HG03025 (cell line): ENCODE results near the gene BNIP5.

Experiments used
- ATAC-seq: cut with Tn5 transposase; IDR thresholded peaks from one replicate; pipeline ENCODE4 v1.9.1; 2021; ENCODE audit warnings: mild to moderate bottlenecking, moderate library complexity; ENCODE audit not compliant: unreplicated experiment, low FRiP score

The BNIP5 gene

DNA sequence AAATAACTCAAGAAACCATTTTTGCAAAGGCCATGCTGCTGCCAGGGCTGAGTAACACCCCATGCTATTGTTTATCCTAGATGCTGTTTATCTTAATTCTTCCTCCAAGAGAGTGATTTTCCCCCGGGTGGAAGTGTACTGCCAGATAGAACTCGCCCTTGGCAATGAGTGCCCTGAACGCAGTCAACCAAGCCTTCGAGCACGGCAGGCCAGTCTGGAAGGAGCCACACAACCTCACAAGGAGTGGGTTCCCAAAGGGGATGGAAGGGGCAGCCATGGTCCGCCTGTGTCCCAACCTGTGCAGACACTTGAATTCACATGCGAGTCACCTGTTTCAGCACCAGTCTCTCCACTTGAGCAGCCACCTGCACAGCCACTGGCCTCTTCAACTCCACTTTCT is 34.9 kb downstream of the BNIP5 start:
- no peak for ATAC-seq

DNA sequence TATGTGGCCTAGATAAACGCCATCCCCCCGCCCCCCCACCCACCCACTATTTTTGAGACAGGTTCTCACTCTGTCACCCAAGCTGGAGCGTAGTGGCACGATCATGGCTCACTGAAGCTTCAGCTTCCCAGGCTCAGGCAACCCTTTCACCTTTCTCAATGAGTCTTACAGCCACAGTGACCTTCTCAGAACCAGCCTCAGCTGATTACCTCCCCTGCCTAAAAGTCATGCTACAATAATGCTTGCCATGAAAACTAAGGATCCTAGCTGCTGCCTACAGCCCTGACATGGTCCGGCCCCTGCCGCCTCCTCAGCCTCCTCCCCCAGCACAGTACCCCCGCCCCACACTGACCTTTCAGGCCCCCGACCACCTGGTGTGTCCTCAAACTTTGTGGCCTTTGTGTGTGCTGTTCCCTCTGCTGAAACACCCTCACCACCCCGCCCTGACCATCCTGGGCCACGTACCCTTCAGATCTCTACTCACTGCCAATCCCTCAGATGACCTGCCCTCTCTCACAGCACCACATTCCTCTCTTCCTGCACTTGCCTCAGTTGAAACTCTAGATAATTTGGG is 35.5 kb downstream of the BNIP5 start:
- no peak for ATAC-seq

GRCh38 chr6:36298027-36298426 is 38.7 kb downstream of the BNIP5 start:
- ATAC-seq = no peak

DNA sequence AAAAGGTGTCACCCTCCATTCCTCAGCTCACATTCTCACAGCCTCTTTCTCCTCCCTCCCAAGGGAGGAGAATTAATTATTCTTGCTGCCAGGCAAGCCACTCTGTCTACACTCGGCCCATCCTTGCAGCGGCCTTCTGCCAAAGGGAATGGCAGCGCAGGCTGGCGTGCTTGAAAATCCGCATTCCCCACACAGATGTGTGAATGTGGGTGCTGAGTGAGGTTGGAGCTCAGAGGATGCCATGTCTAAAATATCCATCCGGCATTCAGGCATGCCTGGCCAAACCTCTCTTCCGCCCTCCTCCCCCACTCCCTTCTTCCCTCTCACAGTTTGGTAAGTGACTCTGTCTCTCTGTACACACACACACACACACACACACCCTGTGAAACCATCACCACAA is 39.2 kb downstream of the BNIP5 start:
- ATAC-seq = no peak

DNA sequence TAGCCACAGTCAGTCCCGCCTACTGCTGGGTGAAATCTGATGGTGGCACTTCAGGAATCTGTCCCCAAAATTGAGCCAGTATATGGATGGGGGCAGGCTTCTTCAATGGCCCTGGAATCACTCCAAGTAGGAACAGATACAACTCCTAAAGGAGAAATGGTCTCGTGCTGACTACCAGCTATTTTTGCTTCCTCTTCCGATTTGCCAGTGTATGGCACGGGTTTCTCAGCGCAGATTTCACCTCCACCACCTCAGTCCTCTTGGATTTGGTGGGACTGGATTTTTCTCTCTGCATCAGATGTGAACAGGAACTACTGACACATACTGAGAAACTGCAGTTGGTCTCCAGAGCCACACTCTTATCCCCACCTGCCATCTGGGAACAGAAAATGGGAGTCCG is 39.6 kb downstream of the BNIP5 start:
- ATAC-seq = no peak

- ATAC-seq = no peak
Observed at GRCh38 chr6:36296240-36296639, 40.4 kb downstream of the BNIP5 start.

DNA sequence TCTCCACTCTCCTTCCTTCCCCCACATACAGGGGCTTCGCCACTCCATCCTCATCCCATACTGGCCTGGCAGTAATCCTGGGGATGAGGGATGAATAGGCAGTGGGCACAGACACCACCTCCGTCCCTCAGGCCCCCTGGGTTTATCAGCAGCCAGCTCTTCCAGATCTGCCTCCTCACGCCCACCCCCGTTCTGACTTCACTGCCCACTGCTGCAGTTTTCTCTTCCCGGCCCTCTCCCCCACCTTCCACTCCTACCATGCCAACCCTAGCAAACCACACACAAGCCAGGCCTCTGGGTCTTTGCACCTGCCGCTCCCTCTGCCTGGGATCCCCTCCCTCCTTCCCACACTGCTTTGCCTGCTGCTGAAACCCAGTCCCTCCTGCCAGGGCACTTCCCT is 44.5 kb downstream of the BNIP5 start:
- ATAC-seq = no peak

DNA sequence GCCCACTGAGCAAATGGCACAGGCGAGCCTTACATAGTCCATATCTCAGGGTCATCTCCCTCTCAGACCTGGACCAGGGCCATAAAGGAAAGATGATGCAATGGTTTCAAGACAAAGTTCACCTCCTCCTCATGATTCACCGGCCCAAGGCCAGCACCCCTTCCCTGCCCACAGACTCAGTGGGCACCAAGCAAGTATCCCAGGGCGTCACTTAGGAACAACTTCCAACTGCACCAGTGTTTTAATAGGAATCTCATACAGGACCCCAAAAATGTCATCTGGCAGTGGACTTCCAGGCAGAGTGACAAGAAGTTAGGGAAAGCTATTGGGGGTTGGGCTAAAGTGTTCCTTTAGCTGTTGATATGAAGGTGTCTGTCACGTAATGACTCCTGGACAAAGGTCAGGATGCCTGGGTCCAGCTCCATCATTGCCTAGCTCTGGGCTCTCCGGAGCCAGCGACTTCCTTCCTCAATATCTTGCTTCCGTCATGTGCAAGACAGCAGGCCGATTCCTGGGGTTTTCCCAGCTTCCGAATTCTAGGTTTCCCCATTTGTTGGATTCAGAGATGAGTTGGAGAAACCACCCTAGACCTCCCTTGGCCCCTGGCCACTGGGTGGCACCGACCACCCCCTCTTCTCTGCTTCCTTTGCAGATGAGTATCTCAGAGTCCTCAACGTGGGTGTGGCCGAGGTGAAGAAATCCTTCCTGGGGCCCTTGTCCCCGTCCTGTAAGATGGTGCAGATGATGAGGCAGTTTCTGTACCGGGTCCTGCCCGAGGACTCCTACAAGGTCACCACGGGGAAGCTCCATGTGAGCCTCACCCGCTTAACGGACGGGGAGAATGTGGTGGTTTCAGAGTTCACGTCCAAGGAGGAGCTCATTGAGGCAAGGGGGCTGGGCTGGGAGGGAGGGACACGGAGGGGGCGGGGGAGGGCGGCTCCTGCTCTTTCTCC is 45.7 kb downstream of the BNIP5 start:
- no peak for ATAC-seq

GRCh38 chr6:36289281-36289878 is 47.3 kb downstream of the BNIP5 start:
- no peak for ATAC-seq

DNA sequence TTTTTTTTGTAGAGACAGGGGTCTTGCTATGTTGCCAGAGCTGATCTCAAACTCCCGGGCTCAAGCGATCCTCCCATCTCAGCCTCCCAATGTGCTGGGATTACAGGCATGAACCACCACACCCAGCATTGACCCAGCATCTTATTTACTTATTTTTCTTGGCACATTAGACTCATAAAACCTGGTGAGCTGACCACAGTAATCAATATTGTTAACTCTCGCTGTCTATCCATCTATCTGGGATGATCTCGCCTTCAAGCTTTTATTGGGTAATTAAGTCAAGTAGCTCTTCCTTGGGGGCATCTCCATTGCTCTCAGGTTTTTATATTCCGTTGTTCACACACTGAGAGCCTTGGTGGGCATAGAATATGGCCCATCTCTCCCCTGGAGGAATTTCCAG is 49.8 kb downstream of the BNIP5 start:
- no peak for ATAC-seq

DNA sequence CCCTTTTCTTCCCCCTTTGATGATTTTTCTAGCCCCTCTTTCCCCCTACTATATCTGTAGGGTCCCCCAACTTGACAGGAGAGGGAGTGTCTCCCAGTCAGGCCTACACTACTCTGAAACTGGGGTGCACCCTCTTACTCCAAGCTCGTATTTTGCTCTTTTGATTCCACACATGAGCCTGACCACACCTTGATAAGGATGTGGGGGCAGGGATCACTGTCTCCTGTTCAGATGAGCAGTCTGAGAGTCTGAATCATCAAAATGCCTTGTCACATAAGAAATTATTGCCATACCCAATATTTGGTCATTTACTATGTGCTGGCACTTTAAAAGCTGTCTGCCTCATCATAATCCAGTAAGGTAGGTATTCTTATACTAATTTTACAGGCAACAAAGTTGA is 50.9 kb downstream of the BNIP5 start:
- ATAC-seq = no peak

GRCh38 chr6:36285187-36285671 is 51.5 kb downstream of the BNIP5 start:
- no peak for ATAC-seq

- no peak for ATAC-seq
Observed at GRCh38 chr6:36284359-36284758, 52.3 kb downstream of the BNIP5 start.

- no peak for ATAC-seq
Observed at GRCh38 chr6:36283608-36284007, 53.1 kb downstream of the BNIP5 start.

DNA sequence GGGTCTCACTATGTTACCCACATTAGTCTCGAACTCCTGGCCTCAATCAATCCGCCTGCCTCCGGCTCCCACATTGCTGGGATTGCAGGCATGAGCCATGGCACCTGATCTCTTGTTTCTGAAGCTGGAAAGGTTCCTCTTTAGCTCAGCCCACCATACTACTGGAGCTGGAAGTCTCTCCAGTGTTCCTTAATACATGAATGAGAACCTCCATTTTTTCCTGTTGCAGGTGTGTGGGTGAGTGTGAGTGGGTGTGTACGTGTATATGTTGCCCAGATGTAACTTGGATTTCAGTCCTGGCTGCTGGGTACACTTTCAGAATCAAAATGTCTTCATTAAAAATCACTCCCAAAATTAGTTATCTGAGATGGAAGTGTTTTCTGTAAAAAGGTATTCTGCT is 55.7 kb downstream of the BNIP5 start:
- no peak for ATAC-seq

GRCh38 chr6:36280467-36280866 is 56.2 kb downstream of the BNIP5 start:
- no peak for ATAC-seq

- ATAC-seq = no peak
Observed at GRCh38 chr6:36277946-36278470, 58.7 kb downstream of the BNIP5 start.

DNA sequence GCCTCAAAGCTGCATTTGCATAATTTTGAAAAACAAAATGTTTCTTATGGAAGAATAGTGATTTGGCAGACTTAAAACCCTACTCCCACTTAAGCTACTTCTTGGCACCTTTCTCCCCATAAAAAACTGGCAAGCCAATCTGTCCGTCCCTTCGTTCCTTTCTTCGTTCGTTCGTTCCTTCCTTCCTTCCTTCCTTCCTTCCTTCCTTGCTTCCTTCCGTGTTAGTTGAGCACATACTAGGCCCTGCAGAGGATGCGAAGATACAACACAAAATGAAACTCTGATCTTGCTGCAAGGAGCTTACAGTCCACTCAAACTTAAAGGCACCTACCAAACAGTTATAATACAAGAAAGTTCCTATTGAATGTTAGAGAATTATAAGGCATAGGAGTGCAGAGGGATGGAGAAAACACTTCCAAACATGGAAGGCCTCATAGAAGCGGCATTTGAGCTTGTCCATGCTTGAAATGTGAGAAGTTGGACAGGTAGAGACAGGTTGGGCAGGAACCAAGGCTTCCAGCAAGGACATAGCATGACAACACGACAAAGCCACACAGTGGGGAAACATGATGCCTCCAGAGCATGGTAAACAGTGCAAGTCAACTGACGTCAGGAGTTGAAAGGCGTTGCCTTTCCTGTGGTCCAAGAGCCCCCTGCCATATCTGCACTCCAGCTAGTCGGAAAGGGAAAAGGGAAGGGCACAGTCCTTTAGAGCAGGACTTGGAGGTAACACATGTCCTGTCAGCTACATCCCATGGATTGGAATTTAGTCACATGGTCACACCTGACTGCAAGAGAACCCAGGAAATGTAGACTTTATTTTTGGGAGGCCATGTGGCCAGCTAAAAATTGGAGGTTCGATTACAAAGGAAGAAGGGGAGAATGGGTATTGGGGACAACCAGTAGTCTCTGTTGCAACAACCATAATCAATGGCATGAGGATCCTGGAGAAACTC is 59.8 kb downstream of the BNIP5 start:
- ATAC-seq = no peak

DNA sequence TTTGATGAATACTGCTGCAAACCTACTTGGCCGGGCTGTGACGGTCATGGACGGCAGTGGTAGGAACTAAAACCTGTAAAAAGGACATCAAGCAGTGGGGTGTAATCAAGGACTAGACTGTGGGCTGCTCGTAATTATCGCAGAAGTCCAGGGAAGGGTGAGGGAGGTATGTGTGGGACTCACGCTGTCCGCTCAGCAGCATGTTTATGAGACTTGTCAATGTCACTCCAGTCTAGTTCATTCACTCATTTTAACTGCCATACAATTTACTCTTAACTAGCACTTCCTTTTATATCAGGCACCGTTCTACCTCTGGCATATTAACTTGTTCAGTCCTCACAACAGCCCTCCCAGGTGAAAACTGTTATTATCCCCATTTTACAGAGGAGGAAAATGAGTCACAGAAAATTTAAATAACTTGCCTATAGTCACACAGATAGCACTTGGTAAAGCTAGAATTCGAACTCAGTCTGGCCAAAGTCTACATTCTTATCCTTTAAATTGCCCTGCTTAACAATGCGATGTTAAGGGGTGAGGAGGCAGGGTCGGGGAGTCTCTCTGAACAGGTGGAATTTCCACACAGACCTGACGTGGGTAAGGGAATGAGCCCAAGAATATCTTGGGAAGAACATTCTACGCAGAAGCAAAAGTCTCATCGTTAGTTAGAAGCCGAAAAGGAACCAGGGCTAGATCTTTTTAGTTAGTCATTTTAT is 62.7 kb downstream of the BNIP5 start:
- no peak for ATAC-seq

GRCh38 chr6:36273067-36273466 is 63.6 kb downstream of the BNIP5 start:
- no peak for ATAC-seq
